HepG2 (cell line): ENCODE data around the gene HHIPL1. TPM values are rescaled to one million over a fixed set of nuclear protein-coding genes. Genes with fewer than 3 reads are reported as not detected.

Experiments
- ADNP ChIP-seq: sonication (generic); formaldehyde crosslinking; IDR thresholded peaks from 2 replicates; pipeline ENCODE4 v1.4.0; 2020; ENCODE audit warnings: missing genetic modification reagents
- CBX2 ChIP-seq, 2 experiments: fragments of 200-600 bp in 1 of 2; sonication (generic); formaldehyde crosslinking in 1 of 2; IDR thresholded peaks; 2 replicates each; pipeline versions ENCODE4 v1.7.0 to v1.8.1; 2018 to 2022; ENCODE audit warnings: low read depth in 2 of 2, low read length in 1 of 2, mild to moderate bottlenecking in 1 of 2, missing genetic modification reagents in 1 of 2
- HMG20B ChIP-seq: conservative IDR thresholded peaks from 2 replicates; pipeline ENCODE4 v1.6.1; 2016; ENCODE audit warnings: missing genetic modification reagents, missing compliant biosample characterization
- KLF12 ChIP-seq: sonication (generic); formaldehyde crosslinking; IDR thresholded peaks from 2 replicates; pipeline ENCODE4 v1.4.0; 2020; ENCODE audit warnings: missing genetic modification reagents, borderline replicate concordance
- KLF13 ChIP-seq: sonication (generic); formaldehyde crosslinking; IDR thresholded peaks from 2 replicates; pipeline ENCODE4 v1.4.0; 2020; ENCODE audit warnings: mild to moderate bottlenecking, missing genetic modification reagents
- KMT2A ChIP-seq: sonication (generic); formaldehyde crosslinking; IDR thresholded peaks from 2 replicates; pipeline ENCODE4 v1.4.0; 2020; ENCODE audit warnings: missing genetic modification reagents
- RARA ChIP-seq: IDR thresholded peaks from 2 replicates; pipeline ENCODE4 v1.6.1; 2016; ENCODE audit warnings: missing genetic modification reagents, missing compliant biosample characterization
- SAFB2 ChIP-seq: sonication (generic); formaldehyde crosslinking; IDR thresholded peaks from 2 replicates; pipeline ENCODE4 v1.5.1; 2020; ENCODE audit warnings: missing genetic modification reagents, low read depth, mild to moderate bottlenecking, borderline replicate concordance
- ZNF124 ChIP-seq: sonication (generic); formaldehyde crosslinking; IDR thresholded peaks from 2 replicates; pipeline ENCODE4 v1.4.0; 2020; ENCODE audit warnings: missing genetic modification reagents
- ZNF776 ChIP-seq: sonication (generic); formaldehyde crosslinking; IDR thresholded peaks from 2 replicates; pipeline ENCODE4 v1.4.0; 2020; ENCODE audit warnings: mild to moderate bottlenecking, missing genetic modification reagents
- ZNF792 ChIP-seq: IDR thresholded peaks from 2 replicates; pipeline ENCODE4 v1.6.1; 2016
- polyA plus RNA-seq, 8 experiments: library from polyadenylated mRNA; depleted of rRNA in 3 of 8; stranded (reverse) in 7 of 8; unstranded in 1 of 8; fragments of >200 nt; fragmentation: Illumina TruSeq in 4 of 8; extraction: Trizol in 4 of 8; gene quantifications; 2 replicates each; pipeline versions ENCODE4 v1.2.1 to v1.2.3, GENCODE V29; 2011 to 2016; ENCODE audit warnings: low read depth in 4 of 8, missing spikeins in 1 of 8, mixed read lengths in 1 of 8; ENCODE audit not compliant: insufficient read depth in 1 of 8
- total RNA-seq, 5 experiments: library from RNA; depleted of rRNA; stranded (reverse); fragments of >200 nt; fragmentation: Illumina TruSeq; extraction: Trizol; gene quantifications; 2 replicates each; pipeline ENCODE4 v1.2.3, GENCODE V29; 2016; ENCODE audit warnings: low read depth in 1 of 5
- TF ChIP-seq, protein P1 (sequence below): sonication (generic); formaldehyde crosslinking; IDR thresholded peaks from 2 replicates; pipeline ENCODE4 v1.5.0; 2020; ENCODE audit warnings: mild to moderate bottlenecking, missing genetic modification reagents
- TF ChIP-seq, protein P2 (sequence below): sonication (generic); IDR thresholded peaks from 2 replicates; pipeline ENCODE4 v1.6.1; 2016; ENCODE audit warnings: low read depth, borderline replicate concordance
- TF ChIP-seq, protein P3 (sequence below): sonication (generic); formaldehyde crosslinking; IDR thresholded peaks from 2 replicates; pipeline ENCODE4 v1.4.0; 2020; ENCODE audit warnings: missing genetic modification reagents
- TF ChIP-seq, protein P4 (sequence below): IDR thresholded peaks from 2 replicates; pipeline ENCODE4 v1.6.1; 2016; ENCODE audit warnings: low read depth, borderline replicate concordance
- TF ChIP-seq, protein P5 (sequence below): sonication (generic); formaldehyde crosslinking; IDR thresholded peaks from 2 replicates; pipeline ENCODE4 v1.4.0; 2020; ENCODE audit warnings: low read depth, mild to moderate bottlenecking, missing genetic modification reagents

Gene HHIPL1
- total and polyA plus RNA-seq, 2 of the 13 experiments (the other 11 are each of a cell fraction or from before 2014, with no cell fraction given), result not detected

DNA sequence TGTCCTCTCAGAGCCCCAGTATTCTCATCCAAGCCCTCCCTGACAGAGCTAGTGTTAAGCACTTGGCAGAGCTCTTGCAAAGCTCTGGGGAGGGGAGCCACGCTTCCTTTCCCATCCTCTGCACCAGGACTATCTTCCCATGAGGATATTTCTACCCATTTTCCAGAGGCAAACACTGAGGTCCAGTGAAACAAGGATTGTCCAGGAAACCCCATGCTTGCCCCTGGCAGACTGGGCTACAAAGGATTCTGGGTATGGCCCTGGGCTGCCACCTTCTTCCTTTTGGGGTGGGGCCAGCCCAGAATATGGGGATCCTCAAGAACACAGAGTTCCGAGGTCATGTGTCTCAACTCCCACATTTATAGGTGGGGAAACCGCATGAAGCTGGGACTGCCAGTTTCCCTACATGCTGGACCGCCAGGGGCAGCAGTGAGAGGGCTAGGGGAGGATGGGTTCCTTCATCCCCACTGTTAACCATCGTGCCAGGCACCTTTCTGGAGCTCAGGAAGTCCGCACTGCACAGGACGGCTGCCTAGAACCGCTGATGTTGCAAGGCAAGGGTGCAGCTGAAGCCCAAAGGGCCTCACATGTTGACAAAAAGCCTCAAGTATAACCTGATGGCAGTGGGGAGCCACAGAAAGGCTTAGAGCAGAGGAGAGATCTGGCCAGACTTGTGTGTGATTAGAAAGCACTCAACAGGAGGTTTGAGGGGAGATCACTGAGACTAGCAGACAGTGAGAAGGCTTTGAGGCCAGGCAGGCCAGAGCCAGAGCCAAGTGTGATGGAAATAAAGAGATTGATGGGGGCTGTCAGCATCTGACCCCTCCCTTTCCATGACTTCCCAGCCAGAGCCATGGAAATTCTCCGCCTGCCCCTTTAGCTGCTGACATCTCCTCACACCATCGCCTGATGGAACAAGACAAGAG lies 35.4 kb upstream of the HHIPL1 start (continued):
- TF ChIP-seq SAFB2 (CRISPR knock-in tag) (no peak), ZNF776 (CRISPR knock-in tag) (no peak), KLF12 (CRISPR knock-in tag) (no peak), ADNP (CRISPR knock-in tag) (no peak), KLF13 (CRISPR knock-in tag) (no peak), RARA (CRISPR knock-in tag) (no peak), ZNF792 (CRISPR knock-in tag) (no peak), CBX2 (IDR thresholded peaks at IDR 0.05; ENCODE audit: low read depth, low read length) (no peak), CBX2 (CRISPR knock-in tag; IDR thresholded peaks at IDR 0.05; ENCODE audit: low read depth) (no peak), HMG20B (CRISPR knock-in tag) (no peak), KMT2A (CRISPR knock-in tag) (no peak), ZNF124 (no peak)
- TF ChIP-seq, protein P1, sequence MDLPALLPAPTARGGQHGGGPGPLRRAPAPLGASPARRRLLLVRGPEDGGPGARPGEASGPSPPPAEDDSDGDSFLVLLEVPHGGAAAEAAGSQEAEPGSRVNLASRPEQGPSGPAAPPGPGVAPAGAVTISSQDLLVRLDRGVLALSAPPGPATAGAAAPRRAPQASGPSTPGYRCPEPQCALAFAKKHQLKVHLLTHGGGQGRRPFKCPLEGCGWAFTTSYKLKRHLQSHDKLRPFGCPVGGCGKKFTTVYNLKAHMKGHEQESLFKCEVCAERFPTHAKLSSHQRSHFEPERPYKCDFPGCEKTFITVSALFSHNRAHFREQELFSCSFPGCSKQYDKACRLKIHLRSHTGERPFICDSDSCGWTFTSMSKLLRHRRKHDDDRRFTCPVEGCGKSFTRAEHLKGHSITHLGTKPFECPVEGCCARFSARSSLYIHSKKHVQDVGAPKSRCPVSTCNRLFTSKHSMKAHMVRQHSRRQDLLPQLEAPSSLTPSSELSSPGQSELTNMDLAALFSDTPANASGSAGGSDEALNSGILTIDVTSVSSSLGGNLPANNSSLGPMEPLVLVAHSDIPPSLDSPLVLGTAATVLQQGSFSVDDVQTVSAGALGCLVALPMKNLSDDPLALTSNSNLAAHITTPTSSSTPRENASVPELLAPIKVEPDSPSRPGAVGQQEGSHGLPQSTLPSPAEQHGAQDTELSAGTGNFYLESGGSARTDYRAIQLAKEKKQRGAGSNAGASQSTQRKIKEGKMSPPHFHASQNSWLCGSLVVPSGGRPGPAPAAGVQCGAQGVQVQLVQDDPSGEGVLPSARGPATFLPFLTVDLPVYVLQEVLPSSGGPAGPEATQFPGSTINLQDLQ (CRISPR knock-in tag), result no peak
- TF ChIP-seq, protein P2, sequence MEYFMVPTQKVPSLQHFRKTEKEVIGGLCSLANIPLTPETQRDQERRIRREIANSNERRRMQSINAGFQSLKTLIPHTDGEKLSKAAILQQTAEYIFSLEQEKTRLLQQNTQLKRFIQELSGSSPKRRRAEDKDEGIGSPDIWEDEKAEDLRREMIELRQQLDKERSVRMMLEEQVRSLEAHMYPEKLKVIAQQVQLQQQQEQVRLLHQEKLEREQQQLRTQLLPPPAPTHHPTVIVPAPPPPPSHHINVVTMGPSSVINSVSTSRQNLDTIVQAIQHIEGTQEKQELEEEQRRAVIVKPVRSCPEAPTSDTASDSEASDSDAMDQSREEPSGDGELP, result no peak
- TF ChIP-seq, protein P3, sequence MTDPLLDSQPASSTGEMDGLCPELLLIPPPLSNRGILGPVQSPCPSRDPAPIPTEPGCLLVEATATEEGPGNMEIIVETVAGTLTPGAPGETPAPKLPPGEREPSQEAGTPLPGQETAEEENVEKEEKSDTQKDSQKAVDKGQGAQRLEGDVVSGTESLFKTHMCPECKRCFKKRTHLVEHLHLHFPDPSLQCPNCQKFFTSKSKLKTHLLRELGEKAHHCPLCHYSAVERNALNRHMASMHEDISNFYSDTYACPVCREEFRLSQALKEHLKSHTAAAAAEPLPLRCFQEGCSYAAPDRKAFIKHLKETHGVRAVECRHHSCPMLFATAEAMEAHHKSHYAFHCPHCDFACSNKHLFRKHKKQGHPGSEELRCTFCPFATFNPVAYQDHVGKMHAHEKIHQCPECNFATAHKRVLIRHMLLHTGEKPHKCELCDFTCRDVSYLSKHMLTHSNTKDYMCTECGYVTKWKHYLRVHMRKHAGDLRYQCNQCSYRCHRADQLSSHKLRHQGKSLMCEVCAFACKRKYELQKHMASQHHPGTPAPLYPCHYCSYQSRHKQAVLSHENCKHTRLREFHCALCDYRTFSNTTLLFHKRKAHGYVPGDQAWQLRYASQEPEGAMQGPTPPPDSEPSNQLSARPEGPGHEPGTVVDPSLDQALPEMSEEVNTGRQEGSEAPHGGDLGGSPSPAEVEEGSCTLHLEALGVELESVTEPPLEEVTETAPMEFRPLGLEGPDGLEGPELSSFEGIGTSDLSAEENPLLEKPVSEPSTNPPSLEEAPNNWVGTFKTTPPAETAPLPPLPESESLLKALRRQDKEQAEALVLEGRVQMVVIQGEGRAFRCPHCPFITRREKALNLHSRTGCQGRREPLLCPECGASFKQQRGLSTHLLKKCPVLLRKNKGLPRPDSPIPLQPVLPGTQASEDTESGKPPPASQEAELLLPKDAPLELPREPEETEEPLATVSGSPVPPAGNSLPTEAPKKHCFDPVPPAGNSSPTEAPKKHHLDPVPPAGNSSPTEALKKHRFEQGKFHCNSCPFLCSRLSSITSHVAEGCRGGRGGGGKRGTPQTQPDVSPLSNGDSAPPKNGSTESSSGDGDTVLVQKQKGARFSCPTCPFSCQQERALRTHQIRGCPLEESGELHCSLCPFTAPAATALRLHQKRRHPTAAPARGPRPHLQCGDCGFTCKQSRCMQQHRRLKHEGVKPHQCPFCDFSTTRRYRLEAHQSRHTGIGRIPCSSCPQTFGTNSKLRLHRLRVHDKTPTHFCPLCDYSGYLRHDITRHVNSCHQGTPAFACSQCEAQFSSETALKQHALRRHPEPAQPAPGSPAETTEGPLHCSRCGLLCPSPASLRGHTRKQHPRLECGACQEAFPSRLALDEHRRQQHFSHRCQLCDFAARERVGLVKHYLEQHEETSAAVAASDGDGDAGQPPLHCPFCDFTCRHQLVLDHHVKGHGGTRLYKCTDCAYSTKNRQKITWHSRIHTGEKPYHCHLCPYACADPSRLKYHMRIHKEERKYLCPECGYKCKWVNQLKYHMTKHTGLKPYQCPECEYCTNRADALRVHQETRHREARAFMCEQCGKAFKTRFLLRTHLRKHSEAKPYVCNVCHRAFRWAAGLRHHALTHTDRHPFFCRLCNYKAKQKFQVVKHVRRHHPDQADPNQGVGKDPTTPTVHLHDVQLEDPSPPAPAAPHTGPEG (CRISPR knock-in tag), result no peak
- TF ChIP-seq, protein P4, sequence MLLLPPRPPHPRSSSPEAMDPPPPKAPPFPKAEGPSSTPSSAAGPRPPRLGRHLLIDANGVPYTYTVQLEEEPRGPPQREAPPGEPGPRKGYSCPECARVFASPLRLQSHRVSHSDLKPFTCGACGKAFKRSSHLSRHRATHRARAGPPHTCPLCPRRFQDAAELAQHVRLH (CRISPR knock-in tag), result 0 out of 2 replicates have a peak, but pooled peaks have one; percentile 37
- TF ChIP-seq, protein P5, sequence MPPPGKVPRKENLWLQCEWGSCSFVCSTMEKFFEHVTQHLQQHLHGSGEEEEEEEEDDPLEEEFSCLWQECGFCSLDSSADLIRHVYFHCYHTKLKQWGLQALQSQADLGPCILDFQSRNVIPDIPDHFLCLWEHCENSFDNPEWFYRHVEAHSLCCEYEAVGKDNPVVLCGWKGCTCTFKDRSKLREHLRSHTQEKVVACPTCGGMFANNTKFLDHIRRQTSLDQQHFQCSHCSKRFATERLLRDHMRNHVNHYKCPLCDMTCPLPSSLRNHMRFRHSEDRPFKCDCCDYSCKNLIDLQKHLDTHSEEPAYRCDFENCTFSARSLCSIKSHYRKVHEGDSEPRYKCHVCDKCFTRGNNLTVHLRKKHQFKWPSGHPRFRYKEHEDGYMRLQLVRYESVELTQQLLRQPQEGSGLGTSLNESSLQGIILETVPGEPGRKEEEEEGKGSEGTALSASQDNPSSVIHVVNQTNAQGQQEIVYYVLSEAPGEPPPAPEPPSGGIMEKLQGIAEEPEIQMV (CRISPR knock-in tag), result no peak
